HG02943 (cell line): ENCODE results near the gene GALNT14.
"Not testable (repeated sequence)": the region's sequence is repeated elsewhere in the genome, so short reads cannot be mapped to it uniquely, and the experiment has no call there.

Experiments
- ATAC-seq: cut with Tn5 transposase; IDR thresholded peaks from one replicate; pipeline ENCODE4 v1.9.1; 2021; ENCODE audit warnings: mild to moderate bottlenecking, low read depth, moderate library complexity; ENCODE audit not compliant: unreplicated experiment

The GALNT14 gene

GRCh38 chr2:30920511-30920910 is 217.7 kb downstream of the GALNT14 start:
- ATAC-seq: no peak

DNA sequence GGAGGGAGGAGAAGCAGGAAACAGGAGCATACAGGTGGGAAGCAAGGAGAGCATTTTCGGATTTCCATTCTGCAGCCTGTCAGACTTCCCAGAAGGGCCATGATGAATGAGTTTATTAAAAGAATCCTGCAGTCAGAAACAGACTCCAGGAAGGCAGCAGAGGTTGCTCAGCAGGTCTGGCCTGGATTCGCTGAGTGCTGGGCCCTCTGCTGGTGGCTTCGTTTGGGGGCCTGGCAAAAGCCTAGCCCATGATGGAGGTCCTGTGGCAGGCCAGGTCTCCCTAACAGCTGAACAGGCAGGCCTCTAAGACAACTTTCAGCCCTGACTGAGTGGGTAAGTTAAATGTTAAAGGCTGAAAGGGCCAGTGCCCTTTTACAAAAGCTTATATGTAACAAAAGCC is 222.8 kb downstream of the GALNT14 start:
- ATAC-seq: no peak

DNA sequence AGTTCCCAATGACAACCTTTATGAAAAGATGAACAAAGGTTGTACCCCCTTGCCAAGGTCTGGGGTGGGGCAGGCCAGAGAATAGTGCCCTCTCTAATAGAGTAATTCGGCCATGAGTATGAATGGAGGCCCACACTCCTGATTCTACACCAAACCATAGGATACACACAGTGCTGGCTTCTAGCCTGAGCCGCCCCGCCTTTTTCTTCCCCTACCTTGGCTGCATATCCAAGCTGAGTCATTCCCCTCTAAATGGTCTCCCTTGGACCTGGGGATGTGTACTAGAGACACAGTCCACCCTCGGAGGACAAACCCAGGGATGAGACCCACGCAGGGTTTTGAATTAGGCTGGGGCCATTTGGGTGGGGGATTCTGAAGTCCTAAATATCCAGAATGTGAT is 223.8 kb downstream of the GALNT14 start:
- ATAC-seq: no peak

GRCh38 chr2:30912056-30912455 is 226.2 kb downstream of the GALNT14 start:
- no peak for ATAC-seq

- ATAC-seq: no peak
Measured at GRCh38 chr2:30911327-30911726, 226.9 kb downstream of the GALNT14 start.

DNA sequence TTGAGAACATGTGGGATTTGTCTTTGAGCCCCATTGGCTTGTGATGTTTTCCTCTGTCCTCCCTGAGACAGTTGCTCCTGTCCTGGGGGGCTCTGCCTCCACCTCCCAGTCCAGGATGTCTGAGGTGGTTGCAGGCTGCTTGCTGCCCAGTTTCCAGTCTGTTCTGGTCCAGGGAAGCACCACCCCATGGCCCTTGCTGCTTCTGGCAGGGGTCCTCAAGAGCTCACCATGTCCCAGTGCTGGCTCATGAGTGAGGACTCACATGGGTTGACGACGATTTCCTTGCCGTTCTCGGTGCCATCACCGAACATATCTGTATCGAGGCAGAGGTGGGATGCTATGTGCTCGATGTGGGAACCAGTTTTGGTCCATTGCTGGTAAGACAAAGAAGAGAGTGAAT is 227.6 kb downstream of the GALNT14 start:
- ATAC-seq: no peak

DNA sequence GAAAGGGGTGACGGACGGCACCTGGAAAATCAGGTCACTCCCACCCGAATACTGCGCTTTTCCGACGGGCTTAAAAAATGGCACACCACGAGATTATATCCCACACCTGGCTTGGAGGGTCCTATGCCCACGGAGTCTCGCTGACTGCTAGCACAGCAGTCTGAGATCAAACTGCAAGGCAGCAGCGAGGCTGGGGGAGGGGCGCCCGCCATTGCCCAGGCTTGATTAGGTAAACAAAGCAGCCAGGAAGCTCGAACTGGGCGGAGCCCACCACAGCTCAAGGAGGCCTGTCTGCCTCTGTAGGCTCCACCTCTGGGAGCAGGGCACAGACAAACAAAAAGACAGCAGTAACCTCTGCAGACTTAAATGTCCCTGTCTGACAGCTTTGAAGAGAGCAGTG is 233.8 kb downstream of the GALNT14 start:
- not testable (repeated sequence) for ATAC-seq

DNA sequence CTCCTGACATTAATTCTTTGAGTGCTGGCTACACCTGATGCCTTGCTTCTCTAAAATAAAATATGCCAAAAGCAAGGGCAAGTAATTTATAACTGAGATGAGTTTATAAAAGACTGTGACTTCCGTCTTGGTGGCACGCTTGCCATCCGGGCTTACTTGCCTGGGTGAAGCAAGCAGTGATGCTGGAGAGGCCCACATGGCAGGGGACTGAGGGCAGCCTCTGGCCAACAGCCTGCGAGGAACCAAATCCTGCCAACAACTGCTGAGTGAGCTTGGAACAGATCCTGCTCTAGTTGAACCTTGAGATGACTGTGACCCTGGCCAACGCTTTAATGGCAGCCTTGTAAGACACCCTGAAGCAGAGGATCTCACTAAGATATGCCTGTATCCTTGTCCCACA is 234.9 kb downstream of the GALNT14 start:
- ATAC-seq: no peak

DNA sequence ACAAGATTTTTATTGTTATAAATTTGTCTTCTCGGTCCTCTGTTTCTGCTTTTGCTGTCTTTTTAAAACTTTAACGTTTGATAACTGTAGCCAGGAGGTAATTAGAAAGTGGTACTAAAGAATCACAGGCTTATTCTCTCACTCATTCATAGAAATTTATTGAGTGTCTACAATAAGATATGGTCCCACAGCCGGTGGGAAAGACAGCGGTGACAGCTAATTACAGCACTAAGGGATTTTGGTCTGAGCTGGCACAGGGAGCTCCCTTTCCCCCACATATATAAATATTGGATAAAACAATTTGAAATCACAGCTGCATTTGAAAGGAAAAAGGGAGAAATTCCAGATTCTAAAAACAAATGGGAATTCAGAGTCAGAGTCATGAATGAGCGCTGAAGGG is 237.9 kb downstream of the GALNT14 start:
- no peak for ATAC-seq

- no peak for ATAC-seq
Measured at GRCh38 chr2:30899516-30900054, 238.7 kb downstream of the GALNT14 start.

DNA sequence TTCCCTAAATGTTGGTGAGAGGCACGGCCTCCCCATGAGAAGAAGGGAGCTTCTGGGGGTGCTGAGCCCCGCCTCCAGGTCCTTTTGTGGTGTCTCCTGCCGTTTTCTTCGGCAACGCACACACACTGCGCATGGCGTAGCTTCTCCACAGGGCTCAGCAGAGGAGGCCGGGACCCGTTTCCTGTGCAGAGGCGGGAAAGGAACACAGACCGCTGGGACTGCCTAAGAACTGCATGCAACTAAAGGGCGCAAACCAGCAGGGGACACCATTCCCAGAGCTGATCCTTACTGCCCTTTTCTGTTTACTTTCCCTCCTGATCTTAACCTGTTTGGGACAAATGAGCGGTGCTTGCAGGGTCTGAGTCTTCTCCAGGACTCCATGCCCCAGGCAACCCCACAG is 240.7 kb downstream of the GALNT14 start:
- ATAC-seq: no peak

DNA sequence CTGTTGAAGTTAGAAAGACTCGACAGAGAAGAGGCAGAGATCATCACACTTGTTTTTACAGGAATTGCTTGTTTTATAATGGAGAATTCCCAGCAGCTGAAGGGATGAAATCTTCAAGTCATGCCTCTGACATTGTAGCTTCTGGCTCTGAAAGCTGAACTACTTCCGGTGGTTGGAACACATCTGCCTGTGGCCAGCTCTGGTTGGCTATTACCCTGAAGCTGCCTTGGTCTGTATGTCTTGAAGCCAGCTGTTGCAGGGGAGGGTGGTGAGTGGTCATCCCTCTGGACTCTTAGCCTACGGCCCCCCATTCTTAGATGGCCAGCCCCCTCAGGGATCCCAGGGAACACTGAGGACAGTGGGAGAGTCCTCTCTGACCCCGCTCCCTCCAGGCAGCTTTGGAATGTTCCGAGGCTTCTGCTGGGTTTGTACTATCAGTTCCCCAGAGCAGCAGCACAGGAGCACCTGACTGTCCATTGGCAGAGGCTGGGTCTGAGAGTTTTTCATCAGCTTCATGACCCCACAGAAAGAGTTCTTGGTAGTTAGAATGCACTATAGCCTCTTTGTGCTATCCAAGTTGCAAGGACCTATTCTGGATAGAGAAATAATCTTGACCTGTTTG is 243.6 kb downstream of the GALNT14 start:
- ATAC-seq: no peak

DNA sequence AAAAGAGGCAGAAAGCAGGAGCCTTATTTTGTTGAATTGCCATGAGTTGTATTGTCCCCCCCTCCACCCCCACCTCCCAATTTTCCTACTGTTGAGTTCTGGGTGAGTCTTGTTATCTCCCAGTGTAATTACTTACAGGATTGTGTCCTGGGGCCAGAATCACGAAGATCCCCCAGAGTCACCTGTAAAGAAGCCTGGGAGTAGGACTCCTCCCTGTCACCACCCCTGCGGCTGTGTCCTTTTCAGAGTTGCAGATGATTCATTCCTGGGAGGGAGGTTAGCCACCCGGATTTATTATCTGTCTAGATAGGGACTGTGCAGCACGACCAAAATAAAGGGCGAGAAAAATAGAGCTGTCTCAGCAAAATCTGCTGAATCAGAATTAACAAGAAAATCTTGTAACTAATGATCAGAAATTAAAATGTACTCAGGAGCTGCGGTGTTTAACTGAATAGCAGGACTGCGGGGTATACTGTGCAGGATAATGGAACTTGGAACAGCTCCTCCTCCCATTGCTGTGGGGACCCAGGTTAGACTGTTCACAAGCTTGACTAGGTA is 249.3 kb downstream of the GALNT14 start:
- ATAC-seq: no peak

DNA sequence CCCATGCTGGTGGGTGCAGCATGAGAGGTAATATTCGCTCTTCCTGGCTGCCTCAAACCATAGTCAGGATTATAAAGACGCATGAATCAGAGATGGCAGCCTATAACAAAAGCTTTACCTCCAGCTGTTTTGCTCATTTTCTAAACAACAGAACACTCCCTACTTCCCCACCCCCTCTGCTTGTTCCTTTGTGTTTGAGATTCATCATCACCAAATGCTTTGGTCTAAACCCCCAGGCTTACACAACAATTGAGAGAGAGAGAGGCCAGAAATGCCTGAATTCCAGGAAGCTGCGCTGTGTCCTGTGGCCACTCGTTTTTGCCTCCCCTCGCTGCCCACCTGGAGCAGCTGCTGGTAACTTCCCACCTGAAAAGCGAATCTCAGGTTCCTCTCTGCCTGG is 252.2 kb downstream of the GALNT14 start:
- no peak for ATAC-seq

DNA sequence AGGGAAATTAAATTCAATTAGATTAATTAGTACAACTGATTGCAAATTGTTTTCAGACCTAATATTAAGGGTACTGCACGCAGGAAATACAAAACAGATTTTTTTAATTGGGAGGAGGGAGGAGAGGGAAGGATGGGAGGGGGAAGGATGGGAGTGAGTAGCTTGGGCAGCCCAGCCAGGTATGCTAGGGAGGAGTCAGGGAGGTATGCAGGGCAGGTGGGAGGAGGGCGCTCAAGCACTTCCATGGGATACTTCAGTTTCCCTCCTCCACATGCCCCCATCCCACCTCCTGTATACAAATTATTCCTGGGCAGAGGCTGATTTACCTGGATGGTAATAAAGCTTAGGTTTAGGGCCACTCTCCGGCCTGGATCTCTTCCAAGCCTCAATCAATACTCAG is 254.4 kb downstream of the GALNT14 start:
- ATAC-seq: no peak

DNA sequence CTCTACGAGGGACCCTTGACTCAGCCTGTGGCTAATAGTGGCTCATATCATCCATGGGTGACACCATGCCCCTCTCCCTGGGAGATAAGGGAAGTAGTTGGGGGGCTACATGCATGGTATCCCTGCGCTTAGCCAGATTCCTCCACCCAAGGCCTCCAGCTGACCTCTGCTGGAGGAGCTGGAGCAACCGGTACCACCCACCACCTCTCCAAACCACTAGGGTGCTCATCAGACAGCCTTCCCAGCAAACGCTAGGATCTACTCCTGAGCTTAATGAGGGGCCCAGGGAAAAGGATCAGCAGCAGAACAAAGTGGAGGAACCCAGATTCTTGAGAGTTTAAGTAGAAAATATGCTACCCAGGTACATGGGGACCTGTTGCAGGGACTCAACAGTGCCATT is 255.1 kb downstream of the GALNT14 start:
- ATAC-seq: no peak

DNA sequence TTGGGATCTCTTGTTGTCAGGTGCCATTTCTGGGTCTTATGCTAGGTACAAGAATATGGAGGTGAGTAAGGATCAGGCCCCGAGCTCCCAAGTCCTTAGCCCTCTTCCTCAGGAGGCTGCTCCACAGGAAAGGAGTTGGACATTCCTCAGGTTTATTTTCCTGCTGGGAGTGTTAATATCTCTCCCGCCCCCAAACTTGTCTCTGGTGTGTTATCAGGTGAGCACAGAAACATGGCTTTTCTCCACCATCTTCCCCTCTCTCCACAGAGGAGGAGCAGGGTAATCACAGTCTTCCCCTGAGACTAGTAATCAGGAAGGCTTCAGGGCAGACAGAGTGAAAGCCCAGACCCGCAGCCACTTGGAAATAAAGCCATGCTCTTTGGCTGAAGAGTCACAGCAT is 257.7 kb downstream of the GALNT14 start:
- ATAC-seq: no peak

- no peak for ATAC-seq
Measured at GRCh38 chr2:30877833-30878232, 260.4 kb downstream of the GALNT14 start.

GRCh38 chr2:30872797-30873196 is 265.4 kb downstream of the GALNT14 start:
- ATAC-seq: no peak

- ATAC-seq: no peak
Measured at GRCh38 chr2:30871980-30872789, 266.1 kb downstream of the GALNT14 start.

DNA sequence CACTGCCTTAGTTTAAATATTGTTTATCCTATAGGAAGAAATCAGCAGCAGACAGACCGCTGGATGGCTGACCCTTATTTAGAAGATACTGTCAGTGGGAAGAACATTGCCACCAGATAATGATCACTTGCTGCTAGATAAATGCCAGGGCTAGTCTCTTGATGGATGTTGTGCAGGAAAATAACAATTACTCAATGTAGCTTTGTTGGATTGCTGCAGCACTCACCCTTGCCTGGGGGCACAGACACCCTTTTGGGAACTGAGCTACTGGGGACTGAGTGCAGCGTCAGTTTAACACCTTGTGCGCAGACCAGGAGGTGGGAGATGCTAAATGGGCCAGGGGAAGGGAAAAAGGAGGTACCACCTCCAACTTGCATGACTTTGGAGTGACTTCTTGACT is 266.8 kb downstream of the GALNT14 start:
- no peak for ATAC-seq

GRCh38 chr2:30869988-30870387 is 268.3 kb downstream of the GALNT14 start:
- ATAC-seq: no peak
